ENCODE measurements around the gene TYK2.

TYK2 gene

DNA sequence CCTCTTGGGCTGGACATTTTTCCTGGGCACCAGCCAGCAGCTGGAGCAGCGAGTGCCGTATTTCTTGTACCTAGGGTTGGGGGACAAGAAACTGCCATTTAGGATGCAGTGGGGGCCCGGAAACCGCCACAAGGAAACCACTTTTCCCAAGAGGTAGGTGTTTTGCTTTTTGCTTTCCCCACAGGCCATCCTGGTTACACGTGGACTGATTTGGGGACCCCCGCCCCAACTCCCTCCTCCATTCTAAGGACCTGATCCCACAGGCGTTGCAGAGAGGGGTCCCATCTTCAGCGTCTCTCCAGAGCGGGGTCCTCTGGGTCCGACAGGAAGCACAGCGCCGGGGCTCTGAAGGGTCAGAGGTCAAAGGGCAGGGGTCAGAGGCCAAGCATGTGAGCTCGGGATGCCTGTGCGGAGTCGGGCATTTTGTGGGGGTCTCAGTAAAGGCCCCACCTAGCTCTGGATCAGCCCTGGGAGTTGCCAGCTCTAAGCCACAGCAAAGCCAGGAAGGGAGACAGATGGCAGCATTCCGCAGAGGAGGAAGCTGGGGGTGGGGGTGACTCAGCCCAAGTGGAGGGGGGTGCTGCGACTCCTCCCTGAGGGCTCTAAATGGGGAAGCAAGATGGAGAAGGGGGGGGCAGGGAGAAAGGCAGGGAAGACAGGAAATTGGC, 75.1 kb downstream of the TYK2 start:
- DNase-seq: peak; percentile 85
